IPS-20b (cell line): Measurements from ENCODE around the gene BFSP2.

Source experiments
- H3K27ac ChIP-seq: one replicate; pipeline ENCODE4 v1.5.1; 2013; ENCODE audit warnings: low read length
- H3K27me3 ChIP-seq: 2 replicates; pipeline ENCODE4 v1.6.1; 2013; ENCODE audit warnings: mild to moderate bottlenecking, low read length, inconsistent platforms; ENCODE audit not compliant: insufficient read depth
- H3K36me3 ChIP-seq: 2 replicates; pipeline ENCODE4 v1.6.1; 2013; ENCODE audit warnings: low read depth, mild to moderate bottlenecking, inconsistent platforms, low read length, moderate library complexity; ENCODE audit not compliant: insufficient read depth
- H3K4me1 ChIP-seq: 2 replicates; pipeline ENCODE4 v1.6.1; 2013; ENCODE audit warnings: mild to moderate bottlenecking, control low read depth, inconsistent platforms, low read length, moderate library complexity; ENCODE audit not compliant: insufficient read depth
- H3K4me3 ChIP-seq: 2 replicates; pipeline ENCODE4 v1.5.1; 2013; ENCODE audit warnings: mild to moderate bottlenecking, low read length, inconsistent platforms
- H3K9ac ChIP-seq: 2 replicates; pipeline ENCODE4 v1.6.1; 2013; ENCODE audit warnings: low read depth, mild to moderate bottlenecking, inconsistent platforms, low read length, moderate library complexity
- H3K9me3 ChIP-seq: 2 replicates; pipeline ENCODE4 v1.6.1; 2013; ENCODE audit warnings: mild to moderate bottlenecking, low read depth, low read length, inconsistent platforms; ENCODE audit not compliant: insufficient read depth

Gene BFSP2

DNA sequence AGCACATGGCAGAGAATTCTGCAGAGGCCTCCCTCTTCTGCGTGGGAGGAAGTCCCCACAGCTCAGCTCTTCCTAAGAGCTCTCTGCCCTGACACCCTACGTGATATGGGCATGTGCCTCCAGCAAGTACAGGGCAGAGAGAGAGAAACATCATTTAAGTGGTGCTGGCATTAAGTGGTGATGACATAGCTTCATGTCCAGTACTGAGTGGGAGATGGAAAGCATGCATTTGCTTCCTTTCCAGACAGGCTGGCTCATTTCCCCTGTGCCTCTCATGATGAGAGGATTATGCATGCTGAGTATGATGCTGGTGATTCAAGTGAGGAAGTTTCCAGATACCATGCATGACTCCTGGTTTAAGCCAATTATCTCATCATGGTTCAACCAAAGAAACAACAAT, 26.9 kb downstream of the BFSP2 start:
- H3K9ac ChIP-seq = no peak overlapping the region
- no peak overlapping the region for H3K27ac ChIP-seq
- H3K4me3 ChIP-seq = no peak overlapping the region
- no peaks in the 10 kb centered on the region for H3K27me3 ChIP-seq
- H3K36me3 ChIP-seq = no peaks in the 10 kb centered on the region
- H3K4me1 ChIP-seq = no peaks in the 10 kb centered on the region
- H3K9me3 ChIP-seq = no peaks in the 10 kb centered on the region

- Histone ChIP-seq H3K9ac (no peak overlapping the region), H3K27ac (no peak overlapping the region), H3K9me3 (no peaks in the 10 kb centered on the region), H3K27me3 (no peaks in the 10 kb centered on the region), H3K4me3 (no peak overlapping the region), H3K4me1 (no peaks in the 10 kb centered on the region), H3K36me3 (no peaks in the 10 kb centered on the region)
Observed at GRCh38 chr3:133428552-133428951, 28.7 kb downstream of the BFSP2 start.

DNA sequence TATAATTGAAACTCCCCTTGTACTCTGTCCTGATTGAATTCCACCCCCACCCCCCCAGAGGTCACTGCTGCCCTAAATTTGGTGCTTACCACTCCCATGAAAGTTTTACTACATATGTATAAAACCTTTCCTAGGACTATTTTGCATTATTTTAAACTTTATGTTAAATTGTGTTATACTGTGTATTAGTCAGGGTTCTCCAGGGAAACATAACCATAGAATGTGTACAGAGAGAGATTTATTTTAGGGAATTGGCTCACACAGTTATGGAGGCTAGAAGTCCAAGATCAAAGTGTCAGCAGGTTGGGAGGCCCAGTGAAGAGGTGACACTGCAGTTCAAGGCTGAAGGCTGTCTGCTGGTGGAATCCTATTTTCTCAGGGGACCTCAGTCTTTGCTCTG, 29.2 kb downstream of the BFSP2 start:
- no peaks in the 10 kb centered on the region for H3K4me1 ChIP-seq
- no peak overlapping the region for H3K4me3 ChIP-seq
- H3K9me3 ChIP-seq = no peaks in the 10 kb centered on the region
- no peak overlapping the region for H3K27ac ChIP-seq
- no peaks in the 10 kb centered on the region for H3K27me3 ChIP-seq
- H3K36me3 ChIP-seq = no peaks in the 10 kb centered on the region
- H3K9ac ChIP-seq = no peak overlapping the region

DNA sequence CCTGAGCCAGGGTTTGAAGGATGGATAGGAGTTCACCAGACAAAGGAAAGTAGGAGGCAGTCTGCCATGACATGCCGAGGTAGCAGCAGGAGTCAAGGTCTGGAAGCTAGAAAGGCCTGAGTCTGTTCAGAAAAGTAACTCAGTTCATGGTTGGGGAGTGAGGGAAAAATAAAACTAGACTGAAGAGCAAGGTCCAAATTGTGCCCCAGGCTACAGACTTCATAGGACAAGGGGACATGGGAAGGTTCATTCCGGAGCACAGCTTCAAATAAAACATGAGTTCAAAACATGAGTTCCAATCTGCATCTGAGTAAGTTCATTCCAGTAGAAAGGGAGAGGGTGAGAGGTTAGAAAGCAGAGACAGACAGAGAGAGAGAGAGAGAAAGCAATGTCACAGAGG, 39.7 kb downstream of the BFSP2 start:
- Histone ChIP-seq H3K4me3 (no peak overlapping the region), H3K27ac (no peak overlapping the region), H3K36me3 (no peaks in the 10 kb centered on the region), H3K9ac (no peak overlapping the region), H3K4me1 (no peaks in the 10 kb centered on the region), H3K27me3 (no peaks in the 10 kb centered on the region), H3K9me3 (no peaks in the 10 kb centered on the region)

GRCh38 chr3:133440652-133441051, 40.8 kb downstream of the BFSP2 start:
- H3K4me3 ChIP-seq = no peak overlapping the region
- H3K4me1 ChIP-seq = no peaks in the 10 kb centered on the region
- no peak overlapping the region for H3K9ac ChIP-seq
- H3K36me3 ChIP-seq = no peaks in the 10 kb centered on the region
- H3K27ac ChIP-seq = no peak overlapping the region
- H3K27me3 ChIP-seq = no peaks in the 10 kb centered on the region
- no peaks in the 10 kb centered on the region for H3K9me3 ChIP-seq

DNA sequence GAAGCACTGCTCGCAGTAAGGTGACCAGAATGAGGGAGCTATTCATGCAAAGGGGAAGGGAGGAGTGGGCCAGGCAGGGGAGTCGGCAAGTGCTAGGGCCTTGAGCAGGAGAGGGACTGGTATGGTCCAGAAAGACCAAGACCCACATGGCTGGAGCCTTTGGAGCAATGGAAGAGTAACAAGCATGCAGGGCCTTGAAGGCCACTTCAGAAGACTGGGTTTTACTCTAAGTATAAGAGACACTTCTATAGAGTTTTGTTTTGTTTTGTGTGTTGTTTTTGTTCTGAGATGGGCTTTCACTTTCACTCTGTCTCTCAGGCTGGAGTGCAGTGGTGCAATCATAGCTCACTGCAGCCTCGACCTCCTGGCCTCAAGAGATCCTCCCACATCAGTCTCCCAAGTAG, 42.0 kb downstream of the BFSP2 start:
- no peak overlapping the region for H3K27ac ChIP-seq
- no peak overlapping the region for H3K4me3 ChIP-seq
- no peaks in the 10 kb centered on the region for H3K36me3 ChIP-seq
- H3K27me3 ChIP-seq = no peaks in the 10 kb centered on the region
- H3K4me1 ChIP-seq = no peaks in the 10 kb centered on the region
- H3K9me3 ChIP-seq = no peaks in the 10 kb centered on the region
- H3K9ac ChIP-seq = no peak overlapping the region

DNA sequence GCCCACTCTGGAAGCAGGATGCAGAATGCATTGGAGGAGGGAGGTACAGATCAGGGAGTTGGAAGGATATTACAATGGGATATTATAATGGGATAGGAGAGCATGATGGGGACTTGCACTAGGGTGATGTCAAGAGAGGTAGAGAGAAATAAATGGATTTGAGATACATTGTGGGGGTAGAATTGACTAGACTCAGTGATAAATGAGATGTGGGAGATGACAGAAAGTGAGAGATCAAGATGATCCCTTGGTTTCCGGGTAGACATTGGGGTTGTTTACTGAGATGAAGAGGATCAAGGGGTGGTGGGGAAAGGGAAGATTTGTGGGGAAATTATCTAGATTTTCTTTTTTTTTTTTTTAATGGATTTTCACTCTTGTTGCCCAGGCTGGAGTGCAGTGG, 42.7 kb downstream of the BFSP2 start:
- Histone ChIP-seq H3K36me3 (no peaks in the 10 kb centered on the region), H3K27ac (no peak overlapping the region), H3K27me3 (no peaks in the 10 kb centered on the region), H3K4me3 (no peak overlapping the region), H3K9ac (no peak overlapping the region), H3K4me1 (no peaks in the 10 kb centered on the region), H3K9me3 (no peaks in the 10 kb centered on the region)

DNA sequence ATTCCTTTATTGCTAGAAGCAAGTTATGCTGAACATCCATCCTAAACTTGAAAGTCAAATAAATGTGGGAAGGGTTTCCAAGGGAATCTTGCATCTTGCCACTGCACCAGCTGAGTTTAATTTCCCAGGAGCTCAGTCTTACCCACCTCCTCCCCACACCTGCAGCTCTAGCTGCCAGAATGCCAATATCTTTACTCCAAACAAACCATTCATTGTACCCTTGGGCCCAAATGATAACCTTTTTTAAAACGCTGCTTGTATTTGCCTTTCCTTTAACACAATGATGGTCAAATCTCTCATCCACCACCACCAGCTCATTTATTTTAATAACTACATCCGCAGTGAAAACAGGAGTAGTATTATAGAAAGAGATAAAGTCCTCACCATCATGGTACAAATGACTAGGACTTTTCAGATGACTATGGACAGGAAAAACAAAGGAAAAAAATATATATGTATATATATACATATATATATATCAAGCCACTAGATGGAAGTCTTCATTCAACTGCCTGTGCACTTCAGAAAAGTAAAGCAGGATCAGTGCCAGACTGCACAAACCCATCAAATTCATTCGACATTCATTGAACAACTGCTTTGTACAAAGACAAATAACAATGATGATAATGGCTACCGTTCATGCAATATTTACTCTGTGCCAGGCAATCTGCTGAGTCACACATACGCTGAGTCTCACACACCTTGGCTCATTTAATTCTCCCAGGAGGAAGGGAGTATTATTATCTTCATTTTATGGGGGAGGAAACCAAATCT, 44.0 kb downstream of the BFSP2 start:
- Histone ChIP-seq H3K4me1 (no peaks in the 10 kb centered on the region), H3K9me3 (no peaks in the 10 kb centered on the region), H3K36me3 (no peaks in the 10 kb centered on the region), H3K9ac (no peak overlapping the region), H3K4me3 (no peak overlapping the region), H3K27me3 (no peaks in the 10 kb centered on the region), H3K27ac (no peak overlapping the region)

DNA sequence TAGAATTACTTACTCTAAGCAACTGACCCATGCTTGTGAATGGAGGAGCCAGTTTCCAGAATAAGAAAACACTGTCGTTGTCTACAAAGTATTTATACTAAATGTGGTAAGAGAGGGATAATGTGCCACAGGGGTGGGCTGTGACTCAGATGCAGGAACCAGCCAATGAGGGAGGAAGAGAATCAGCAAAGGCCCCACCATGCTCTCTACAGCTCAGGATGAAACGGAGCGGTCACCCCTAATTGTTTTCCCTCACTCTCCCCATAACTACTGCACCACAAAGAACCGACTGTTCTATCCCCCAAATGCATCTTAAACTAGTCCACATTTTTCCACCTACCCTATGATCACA, 44.5 kb downstream of the BFSP2 start:
- Histone ChIP-seq H3K9me3 (no peaks in the 10 kb centered on the region), H3K9ac (no peak overlapping the region), H3K4me3 (no peak overlapping the region), H3K27ac (no peak overlapping the region), H3K4me1 (no peaks in the 10 kb centered on the region), H3K27me3 (no peaks in the 10 kb centered on the region), H3K36me3 (no peaks in the 10 kb centered on the region)

- H3K27me3 ChIP-seq = no peaks in the 10 kb centered on the region
- no peak overlapping the region for H3K4me3 ChIP-seq
- H3K4me1 ChIP-seq = no peaks in the 10 kb centered on the region
- H3K36me3 ChIP-seq = no peaks in the 10 kb centered on the region
- H3K27ac ChIP-seq = no peak overlapping the region
- no peaks in the 10 kb centered on the region for H3K9me3 ChIP-seq
- H3K9ac ChIP-seq = no peak overlapping the region
Observed at GRCh38 chr3:133445108-133445507, 45.3 kb downstream of the BFSP2 start.

GRCh38 chr3:133447750-133448477, 48.1 kb downstream of the BFSP2 start:
- H3K27ac ChIP-seq = no peak overlapping the region
- no peak overlapping the region for H3K4me3 ChIP-seq
- H3K9ac ChIP-seq = no peak overlapping the region
- H3K9me3 ChIP-seq = no peaks in the 10 kb centered on the region
- H3K27me3 ChIP-seq = no peaks in the 10 kb centered on the region
- no peaks in the 10 kb centered on the region for H3K36me3 ChIP-seq
- H3K4me1 ChIP-seq = peaks cover 9% of the 10 kb centered on the region; the same call in 1 of the 2 replicates

DNA sequence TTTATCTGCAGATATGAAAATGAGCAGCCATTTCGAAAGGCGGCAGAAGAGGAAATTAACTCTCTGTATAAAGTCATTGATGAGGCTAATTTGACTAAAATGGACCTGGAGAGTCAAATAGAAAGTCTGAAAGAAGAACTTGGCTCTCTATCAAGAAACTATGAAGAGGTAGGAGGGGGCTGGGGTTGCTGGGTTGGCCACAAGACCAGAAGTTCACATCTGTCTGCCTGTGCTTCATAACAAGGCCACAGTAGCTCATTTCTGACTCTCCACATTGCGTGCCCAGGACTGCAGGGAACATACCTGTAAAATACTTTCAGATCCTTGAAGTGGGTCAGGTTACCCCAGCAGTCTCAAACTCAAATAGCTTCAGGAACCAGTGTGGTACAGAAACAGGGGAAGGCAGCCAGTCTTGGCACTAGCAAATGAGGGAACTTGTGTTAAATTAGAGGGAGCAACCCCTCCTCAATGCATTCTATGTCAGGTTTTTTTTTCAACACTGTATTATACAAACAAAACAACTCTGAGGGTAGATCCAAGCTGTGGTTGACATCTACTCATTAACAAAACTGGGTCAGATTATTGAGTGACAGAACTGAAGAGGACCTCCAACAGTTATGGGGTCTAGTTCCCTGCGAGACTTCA, 48.7 kb downstream of the BFSP2 start:
- Histone ChIP-seq H3K9ac (no peak overlapping the region), H3K27ac (no peak overlapping the region), H3K4me3 (no peak overlapping the region), H3K4me1 (peaks cover 10% of the 10 kb centered on the region; the same call in 1 of the 2 replicates), H3K27me3 (no peaks in the 10 kb centered on the region), H3K9me3 (no peaks in the 10 kb centered on the region), H3K36me3 (no peaks in the 10 kb centered on the region)
